ENCODE data around the gene NRG3.
A peak's percentile ranks its signal among the peaks of the same experiment; 100 is the strongest.

Gene NRG3

DNA sequence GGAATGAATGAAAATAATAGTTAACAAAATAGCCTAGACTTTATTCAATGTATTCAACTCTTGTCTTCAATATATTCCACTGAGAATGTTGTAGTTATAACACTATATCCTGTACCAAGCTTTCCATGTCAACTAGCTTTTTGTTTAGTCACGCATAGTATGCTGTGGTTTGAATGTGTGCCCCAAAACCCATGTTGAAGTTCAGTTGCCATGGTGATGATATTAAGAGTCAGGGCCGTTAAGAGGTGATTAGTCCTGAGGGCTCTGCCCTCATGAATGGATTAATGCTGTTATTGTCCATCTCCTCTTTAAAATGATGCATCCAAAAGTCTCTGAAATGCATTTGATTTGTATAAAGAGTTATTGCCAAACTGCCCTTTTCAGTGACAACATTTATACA, 887.6 kb downstream of the NRG3 start:
- intact Hi-C loops (cut with DNase I): no loop called here
- no peak for DNase-seq

DNA sequence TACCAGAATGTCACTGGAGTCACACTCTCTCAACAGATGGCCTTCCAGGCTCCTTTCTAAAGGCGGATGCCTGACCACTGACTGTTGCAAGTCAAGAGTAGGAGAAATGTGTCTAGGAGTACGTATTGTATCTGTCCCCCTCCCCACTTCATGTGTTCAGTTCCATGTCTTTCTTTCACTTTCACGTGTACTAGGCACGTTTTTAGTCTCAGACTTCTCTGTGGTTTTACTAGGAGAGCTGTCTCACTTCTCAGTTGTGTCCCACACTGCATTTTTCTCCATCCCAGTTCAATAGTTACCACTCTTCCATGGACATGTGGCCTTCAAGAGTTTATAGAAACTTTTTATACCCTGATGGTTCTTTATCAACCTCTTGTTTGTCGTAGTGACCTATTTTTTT, 893.0 kb downstream of the NRG3 start:
- intact Hi-C loops (cut with DNase I): no loop called here

DNA sequence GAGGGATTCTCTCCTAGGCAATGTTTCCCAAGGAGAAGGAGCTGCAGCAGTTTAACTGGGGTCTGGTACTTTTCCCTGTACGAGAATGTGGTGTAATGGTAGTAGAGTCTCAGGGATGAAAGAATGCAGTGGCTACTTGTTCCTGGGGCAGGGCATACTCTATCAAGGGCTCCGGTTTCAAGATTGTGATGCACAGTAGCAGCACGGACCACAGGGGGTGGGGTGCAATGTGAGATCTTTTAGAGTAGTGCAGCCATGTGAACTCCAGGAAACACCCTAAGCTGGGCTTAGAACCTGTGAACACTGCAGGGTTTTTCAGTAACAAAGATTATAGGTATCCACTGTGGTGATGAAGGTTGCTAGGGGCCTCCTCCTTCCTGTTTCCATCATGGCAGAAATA, 903.9 kb downstream of the NRG3 start:
- intact Hi-C loops (cut with DNase I): no loop called here
- DNase-seq: no peak

More for the DNA sequence above, 893.0 kb downstream of the NRG3 start:
- no peak for DNase-seq

GRCh38 chr10:82796510-82796909, 921.5 kb downstream of the NRG3 start:
- no peak for DNase-seq
- intact Hi-C loops (cut with DNase I): no loop called here

DNA sequence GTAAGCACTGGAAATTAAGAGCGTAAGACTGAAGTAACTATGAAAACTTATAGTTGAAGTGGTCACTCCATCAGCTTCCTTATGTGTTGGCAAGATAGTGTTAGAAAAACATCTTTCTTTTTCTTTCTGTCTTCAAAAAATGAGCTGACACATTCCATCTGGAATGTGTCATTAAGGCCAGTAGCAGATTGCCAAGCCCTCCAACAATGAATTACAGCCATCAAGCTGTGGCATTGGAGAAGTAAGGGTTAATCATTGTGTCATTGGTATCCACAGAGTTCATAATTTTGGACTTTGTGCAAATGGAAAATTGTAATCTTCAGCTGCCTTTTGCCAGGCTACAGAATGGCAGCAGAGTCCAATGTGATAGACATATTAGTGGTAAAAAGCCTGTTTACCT, 926.3 kb downstream of the NRG3 start:
- DNase-seq: no peak
- intact Hi-C loops (cut with DNase I): no loop called here

DNA sequence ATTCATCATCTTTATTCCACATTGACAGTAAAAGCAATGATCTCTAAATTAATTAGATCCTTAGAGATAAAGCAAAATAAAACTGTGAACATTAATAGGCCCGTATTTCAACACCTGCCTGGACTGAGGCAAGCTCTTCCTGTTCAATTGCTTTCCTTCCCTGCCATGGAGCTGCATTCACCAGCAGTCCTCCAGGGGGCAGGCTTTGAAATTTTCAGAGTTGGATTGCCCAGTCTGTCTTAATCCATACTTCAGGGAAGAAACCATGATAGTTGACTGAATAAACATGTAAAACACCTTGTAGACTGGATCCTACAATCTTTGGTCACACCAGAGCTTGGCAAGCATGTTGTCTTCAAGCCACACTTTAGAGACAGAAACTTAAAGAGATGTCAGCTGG, 936.6 kb downstream of the NRG3 start:
- intact Hi-C loops (cut with DNase I): no loop called here
- peak in 1 of 42 donors; percentile 11 for DNase-seq

DNA sequence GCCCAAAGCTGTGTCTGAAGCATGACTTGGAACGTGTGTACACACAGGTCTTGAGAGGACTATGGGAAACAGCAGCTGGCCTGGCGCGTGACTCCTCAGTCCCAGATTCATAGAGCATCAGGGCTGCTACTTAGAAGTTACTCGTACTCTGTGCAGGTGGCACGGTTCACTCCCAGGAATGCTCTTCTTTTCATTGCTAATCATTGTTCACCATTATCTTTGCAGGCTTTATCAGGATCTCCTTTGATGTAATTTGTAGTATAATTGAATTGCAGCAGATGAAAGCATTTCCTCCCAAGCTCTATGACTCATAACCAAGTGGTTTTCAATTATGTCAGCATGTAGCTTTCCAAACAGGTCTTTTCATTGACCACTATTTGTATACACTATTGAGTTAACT, 938.9 kb downstream of the NRG3 start:
- intact Hi-C loops (cut with DNase I): no loop called here
- DNase-seq: no peak

DNA sequence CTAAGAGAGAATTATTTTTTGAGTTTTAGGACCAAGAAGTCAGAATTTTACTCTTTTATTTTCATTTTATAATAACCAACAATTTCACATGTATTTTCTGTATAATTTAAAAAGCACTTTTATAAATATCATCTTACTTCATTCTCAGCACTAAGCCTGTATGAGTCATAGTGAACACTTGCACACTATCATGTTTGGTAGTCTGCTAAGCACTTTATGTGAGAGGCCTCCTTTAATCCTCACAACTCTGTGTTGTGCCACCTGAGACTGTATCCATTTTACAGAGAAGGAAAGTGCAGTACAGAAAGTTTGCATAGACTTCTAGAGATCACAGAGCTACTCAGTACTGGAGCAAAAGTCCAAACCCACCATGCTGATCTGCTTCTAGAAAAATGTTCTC, 939.6 kb downstream of the NRG3 start:
- intact Hi-C loops (cut with DNase I): no loop called here

GRCh38 chr10:82815680-82816079, 940.7 kb downstream of the NRG3 start:
- no peak for DNase-seq
- intact Hi-C loops (cut with DNase I): no loop called here

More for the DNA sequence above, 939.6 kb downstream of the NRG3 start:
- DNase-seq: no peak

- no peak for DNase-seq
Observed at GRCh38 chr10:82817676-82818422, 942.9 kb downstream of the NRG3 start.

GRCh38 chr10:82821043-82821442, 946.0 kb downstream of the NRG3 start:
- intact Hi-C loops (cut with DNase I): no loop called here
- DNase-seq: no peak

More at GRCh38 chr10:82817676-82818422, 942.9 kb downstream of the NRG3 start:
- intact Hi-C loops (cut with DNase I): no loop called here

DNA sequence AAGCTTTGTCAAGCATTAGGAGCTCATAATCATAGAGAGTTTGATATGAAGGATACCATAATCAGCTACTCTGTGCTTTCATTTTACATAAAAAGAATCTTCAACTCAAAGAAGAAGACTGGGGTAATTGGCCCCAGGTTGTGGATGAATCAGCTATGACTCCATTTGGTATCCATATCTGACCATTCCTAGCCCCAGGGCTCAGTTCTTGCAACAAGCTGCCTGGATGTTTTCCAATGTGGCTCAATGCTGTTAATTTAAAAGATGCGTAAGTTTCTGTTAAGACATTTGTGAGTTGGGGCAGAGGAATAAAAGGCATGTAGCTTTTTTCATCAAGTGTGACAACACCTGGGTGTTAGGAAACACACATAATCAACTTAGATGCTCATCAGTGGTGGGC, 951.1 kb downstream of the NRG3 start:
- DNase-seq: no peak
- intact Hi-C loops (cut with DNase I): no loop called here

DNA sequence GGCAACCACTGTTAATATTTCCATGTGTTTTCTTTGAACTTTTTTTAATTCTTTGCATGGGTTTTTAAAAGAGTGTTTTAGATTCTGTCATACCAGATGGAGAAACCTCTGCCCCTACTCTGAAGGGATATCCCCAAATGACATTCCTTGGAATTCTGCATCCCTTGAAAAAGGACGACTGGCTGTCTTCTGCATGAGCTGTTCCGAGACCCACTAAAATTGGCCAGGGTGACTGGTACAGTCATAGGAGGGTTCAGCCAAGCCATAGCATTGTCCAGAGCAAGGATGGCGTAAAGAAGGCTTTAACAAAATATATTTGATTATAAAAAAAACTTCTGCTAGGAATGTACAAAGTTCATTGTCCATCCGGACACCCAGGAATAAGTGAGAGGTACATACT, 952.9 kb downstream of the NRG3 start:
- intact Hi-C loops (cut with DNase I): no loop called here
- no peak for DNase-seq

GRCh38 chr10:82847242-82847641, 972.2 kb downstream of the NRG3 start:
- intact Hi-C loops (cut with DNase I): no loop called here
- DNase-seq: no peak

DNA sequence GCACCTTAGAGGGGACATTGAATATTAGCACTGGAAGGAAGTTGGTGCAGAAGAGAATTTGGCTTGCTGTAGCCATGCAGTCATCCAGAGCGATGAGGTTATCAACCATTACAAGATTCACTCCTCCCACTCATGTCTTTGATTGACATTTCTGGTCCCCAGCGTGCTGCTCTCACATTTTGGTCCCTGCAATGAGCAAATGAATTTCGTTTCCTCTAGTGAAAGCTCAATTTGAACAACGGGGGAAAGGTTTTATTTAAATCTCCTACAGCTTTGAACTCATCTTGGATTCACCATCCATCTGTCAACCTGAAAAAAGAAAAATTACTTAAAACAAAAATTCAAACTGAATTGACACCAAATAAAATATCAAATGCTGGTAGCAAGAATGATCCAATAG, 975.2 kb downstream of the NRG3 start:
- DNase-seq: peak in 27 of 42 donors; percentile 5 to 76 (median 36)
- intact Hi-C loops (cut with DNase I): no loop called here

- no peak for DNase-seq
- intact Hi-C loops (cut with DNase I): no loop called here
Observed at GRCh38 chr10:82856957-82857613, 982.1 kb downstream of the NRG3 start.

GRCh38 chr10:82861889-82862288, 986.9 kb downstream of the NRG3 start:
- intact Hi-C loops (cut with DNase I): no loop called here

DNA sequence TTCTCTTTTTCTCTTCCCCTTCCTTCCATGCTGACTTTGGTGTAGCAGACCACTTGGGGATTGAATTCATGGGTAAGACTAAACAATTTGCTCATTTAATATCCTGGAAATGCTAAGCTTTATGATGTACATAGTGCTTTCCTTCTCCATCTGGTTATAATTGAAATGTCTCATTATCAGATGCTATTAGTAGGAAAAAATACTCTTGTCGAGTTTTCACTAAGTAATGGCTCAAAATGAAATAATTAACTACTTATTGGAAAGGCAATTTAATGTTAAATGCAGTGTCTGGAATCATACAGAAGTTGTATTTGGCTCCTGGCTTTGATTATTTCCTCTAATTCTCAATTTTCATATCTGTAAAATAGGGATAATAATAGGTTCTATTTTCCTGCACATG, 990.4 kb downstream of the NRG3 start:
- intact Hi-C loops (cut with DNase I): no loop called here
- DNase-seq: no peak

More at GRCh38 chr10:82861889-82862288, 986.9 kb downstream of the NRG3 start:
- no peak for DNase-seq

- DNase-seq: no peak
- intact Hi-C loops (cut with DNase I): no loop called here
Observed at GRCh38 chr10:82866424-82867020, 991.5 kb downstream of the NRG3 start.

GRCh38 chr10:82867056-82867455, 992.1 kb downstream of the NRG3 start:
- DNase-seq: no peak
- intact Hi-C loops (cut with DNase I): no loop called here

DNA sequence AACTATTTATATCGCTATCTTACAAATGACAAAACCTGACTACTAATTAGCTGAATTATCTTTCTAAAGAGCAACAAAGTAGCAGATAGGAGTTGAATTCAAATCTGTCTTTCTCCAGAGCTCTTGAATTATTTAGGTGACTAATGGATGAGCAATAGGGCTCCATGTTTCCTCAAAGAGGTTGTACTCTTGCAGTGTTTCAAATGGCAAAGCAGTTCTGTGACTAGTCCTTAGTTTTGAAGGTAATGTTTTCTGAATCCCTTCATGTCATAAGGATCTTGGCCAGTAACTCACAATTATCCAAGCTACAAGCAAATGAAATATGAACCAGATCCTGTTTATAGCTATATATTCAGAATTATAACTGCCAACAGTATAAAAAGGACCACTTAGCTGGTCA, 999.7 kb downstream of the NRG3 start:
- intact Hi-C loops (cut with DNase I): no loop called here
- no peak for DNase-seq
